A673 (cell line): Measurements from ENCODE around the gene SPINK1.

ENCODE experiments used
- EZH2 ChIP-seq: fragments of 200-600 bp; sonication (generic); IDR thresholded peaks from 2 replicates; pipeline ENCODE4 v1.6.1; 2017; ENCODE audit warnings: borderline replicate concordance, low read depth, mild to moderate bottlenecking, mixed read lengths, antibody characterized with exemption, low read length; ENCODE audit not compliant: poor library complexity, severe bottlenecking
- TF ChIP-seq, protein P1 (sequence below): fragments of 300-800, 200-600 bp; sonication (generic); conservative IDR thresholded peaks from 2 replicates; pipeline ENCODE4 v1.5.1; 2017; ENCODE audit warnings: low read depth, mild to moderate bottlenecking, antibody characterized with exemption, low read length, moderate library complexity, mixed read lengths

GRCh38 chr5:147789820-147790219, 41.7 kb downstream of the SPINK1 start:
- TF ChIP-seq, protein P1, sequence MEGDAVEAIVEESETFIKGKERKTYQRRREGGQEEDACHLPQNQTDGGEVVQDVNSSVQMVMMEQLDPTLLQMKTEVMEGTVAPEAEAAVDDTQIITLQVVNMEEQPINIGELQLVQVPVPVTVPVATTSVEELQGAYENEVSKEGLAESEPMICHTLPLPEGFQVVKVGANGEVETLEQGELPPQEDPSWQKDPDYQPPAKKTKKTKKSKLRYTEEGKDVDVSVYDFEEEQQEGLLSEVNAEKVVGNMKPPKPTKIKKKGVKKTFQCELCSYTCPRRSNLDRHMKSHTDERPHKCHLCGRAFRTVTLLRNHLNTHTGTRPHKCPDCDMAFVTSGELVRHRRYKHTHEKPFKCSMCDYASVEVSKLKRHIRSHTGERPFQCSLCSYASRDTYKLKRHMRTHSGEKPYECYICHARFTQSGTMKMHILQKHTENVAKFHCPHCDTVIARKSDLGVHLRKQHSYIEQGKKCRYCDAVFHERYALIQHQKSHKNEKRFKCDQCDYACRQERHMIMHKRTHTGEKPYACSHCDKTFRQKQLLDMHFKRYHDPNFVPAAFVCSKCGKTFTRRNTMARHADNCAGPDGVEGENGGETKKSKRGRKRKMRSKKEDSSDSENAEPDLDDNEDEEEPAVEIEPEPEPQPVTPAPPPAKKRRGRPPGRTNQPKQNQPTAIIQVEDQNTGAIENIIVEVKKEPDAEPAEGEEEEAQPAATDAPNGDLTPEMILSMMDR, result no peak
- TF ChIP-seq EZH2, result no peak
